GM12875 (cell line): ENCODE results near the gene PDXDC1.
"Not testable (repeated sequence)": the region's sequence is repeated elsewhere in the genome, so short reads cannot be mapped to it uniquely, and the experiment has no call there.

Source experiments
- H3K4me3 ChIP-seq: one replicate; pipeline ENCODE4 v1.5.1; 2011; ENCODE audit warnings: low read depth, low read length, control low read depth
- CTCF ChIP-seq: IDR thresholded peaks from 2 replicates; pipeline ENCODE4 v1.5.1; 2011; ENCODE audit warnings: low read depth, mild to moderate bottlenecking, control low read depth, inconsistent platforms, low read length, moderate library complexity, borderline replicate concordance; ENCODE audit not compliant: insufficient read depth

Gene PDXDC1

GRCh38 chr16:15022194-15022593, 47.4 kb downstream of the PDXDC1 start:
- TF ChIP-seq CTCF, result peak; percentile 46; the same call in 1 of the 2 replicates
- H3K4me3 ChIP-seq, result not testable (repeated sequence)

- H3K4me3 ChIP-seq, result not testable (repeated sequence)
Observed at GRCh38 chr16:15023381-15024077, 48.7 kb downstream of the PDXDC1 start.

- not testable (repeated sequence) for H3K4me3 ChIP-seq
Observed at GRCh38 chr16:15024858-15025199, 50.0 kb downstream of the PDXDC1 start.

- H3K4me3 ChIP-seq, result not testable (repeated sequence)
Observed at GRCh38 chr16:15025234-15025951, 50.6 kb downstream of the PDXDC1 start.

GRCh38 chr16:15027051-15027450, 52.2 kb downstream of the PDXDC1 start:
- not testable (repeated sequence) for H3K4me3 ChIP-seq

- not testable (repeated sequence) for H3K4me3 ChIP-seq
Observed at GRCh38 chr16:15027503-15028344, 52.9 kb downstream of the PDXDC1 start.

- H3K4me3 ChIP-seq, result not testable (repeated sequence)
Observed at GRCh38 chr16:15028345-15028715, 53.5 kb downstream of the PDXDC1 start.

GRCh38 chr16:15028801-15029698, 54.2 kb downstream of the PDXDC1 start:
- not testable (repeated sequence) for H3K4me3 ChIP-seq

- H3K4me3 ChIP-seq, result not testable (repeated sequence)
Observed at GRCh38 chr16:15029749-15030148, 54.9 kb downstream of the PDXDC1 start.

GRCh38 chr16:15031179-15031578, 56.4 kb downstream of the PDXDC1 start:
- H3K4me3 ChIP-seq, result no peak overlapping the region
- no peak for TF ChIP-seq CTCF

GRCh38 chr16:15031586-15031985, 56.8 kb downstream of the PDXDC1 start:
- TF ChIP-seq CTCF, result no peak
- H3K4me3 ChIP-seq, result no peak overlapping the region
